Measurements from ENCODE around the gene EXOSC10. TPM values are rescaled to one million over a fixed set of nuclear protein-coding genes. Genes with fewer than 3 reads are reported as not detected.

Gene EXOSC10
- total and polyA plus RNA-seq, 10 donors, result 27.5 to 66.3 (median 55.4) TPM

DNA sequence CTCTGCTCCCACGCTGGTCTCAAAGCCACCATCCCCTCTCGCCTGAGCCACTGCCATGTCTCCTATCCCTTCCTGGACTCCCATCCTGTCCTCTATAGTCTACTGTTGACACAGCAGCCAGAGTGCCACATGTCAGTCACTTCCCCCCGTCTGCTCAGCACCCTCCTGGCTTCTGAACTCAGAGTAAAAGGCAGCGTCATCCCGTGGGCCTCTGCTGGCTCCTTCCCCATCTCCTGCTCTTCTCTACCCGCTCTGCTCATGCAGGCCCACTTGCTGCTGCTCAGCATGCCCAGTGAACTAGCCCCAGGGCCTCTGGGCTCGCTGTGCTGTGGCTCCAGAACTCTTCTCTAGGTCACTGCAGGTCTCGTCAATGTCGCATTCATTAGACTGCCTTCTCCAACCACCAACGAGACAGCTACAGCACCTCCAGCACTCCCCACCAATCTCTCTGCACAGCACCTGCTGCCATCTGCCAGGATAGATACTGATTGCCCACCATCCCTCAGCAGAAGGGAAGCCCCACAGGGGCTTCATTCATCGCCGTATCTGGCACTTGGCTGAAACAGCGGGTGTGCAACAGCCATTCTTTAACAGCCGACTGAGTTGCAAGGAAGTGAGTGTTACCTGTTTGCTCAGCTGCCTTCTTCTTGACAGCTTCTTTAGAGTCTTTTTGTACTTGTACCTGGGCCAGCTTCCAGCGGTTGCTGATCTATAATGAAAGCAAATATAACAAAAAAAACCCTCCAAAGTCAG is 28.0 kb downstream of the EXOSC10 start:
- no peaks in the 10 kb centered on the region for H3K27me3 ChIP-seq (replicated peaks in 1 of 7)
- H3K27ac ChIP-seq, result no peak overlapping the region
- H3K9me3 ChIP-seq, result no peaks in the 10 kb centered on the region
- TF ChIP-seq, protein P1, sequence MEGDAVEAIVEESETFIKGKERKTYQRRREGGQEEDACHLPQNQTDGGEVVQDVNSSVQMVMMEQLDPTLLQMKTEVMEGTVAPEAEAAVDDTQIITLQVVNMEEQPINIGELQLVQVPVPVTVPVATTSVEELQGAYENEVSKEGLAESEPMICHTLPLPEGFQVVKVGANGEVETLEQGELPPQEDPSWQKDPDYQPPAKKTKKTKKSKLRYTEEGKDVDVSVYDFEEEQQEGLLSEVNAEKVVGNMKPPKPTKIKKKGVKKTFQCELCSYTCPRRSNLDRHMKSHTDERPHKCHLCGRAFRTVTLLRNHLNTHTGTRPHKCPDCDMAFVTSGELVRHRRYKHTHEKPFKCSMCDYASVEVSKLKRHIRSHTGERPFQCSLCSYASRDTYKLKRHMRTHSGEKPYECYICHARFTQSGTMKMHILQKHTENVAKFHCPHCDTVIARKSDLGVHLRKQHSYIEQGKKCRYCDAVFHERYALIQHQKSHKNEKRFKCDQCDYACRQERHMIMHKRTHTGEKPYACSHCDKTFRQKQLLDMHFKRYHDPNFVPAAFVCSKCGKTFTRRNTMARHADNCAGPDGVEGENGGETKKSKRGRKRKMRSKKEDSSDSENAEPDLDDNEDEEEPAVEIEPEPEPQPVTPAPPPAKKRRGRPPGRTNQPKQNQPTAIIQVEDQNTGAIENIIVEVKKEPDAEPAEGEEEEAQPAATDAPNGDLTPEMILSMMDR (IDR thresholded peaks at IDR 0.05 in 8 of 11, conservative IDR thresholded peaks at IDR 0.05 in 3 of 11), result no peak
- TF ChIP-seq POLR2AphosphoS5 (IDR thresholded peaks at IDR 0.05) (peak in 1 of 3 donors; percentile 28), POLR2A (IDR thresholded peaks at IDR 0.05) (no peak)
- intact Hi-C loops (cut with DNase I; ENCODE audit: low total_unique reads), result no loop called here
- DNase-seq, result peak; percentile 33
- H3K4me3 ChIP-seq, result no peak overlapping the region
- H3K4me1 ChIP-seq, result no peaks in the 10 kb centered on the region
- H3K36me3 ChIP-seq, result peaks cover 8 to 100% (median 97%) of the 10 kb centered on the region in 6 donors
- WGBS, 5 donors, result 84 to 91% (median 87%) methylated on average over 15 of the region's 15 CpGs

DNA sequence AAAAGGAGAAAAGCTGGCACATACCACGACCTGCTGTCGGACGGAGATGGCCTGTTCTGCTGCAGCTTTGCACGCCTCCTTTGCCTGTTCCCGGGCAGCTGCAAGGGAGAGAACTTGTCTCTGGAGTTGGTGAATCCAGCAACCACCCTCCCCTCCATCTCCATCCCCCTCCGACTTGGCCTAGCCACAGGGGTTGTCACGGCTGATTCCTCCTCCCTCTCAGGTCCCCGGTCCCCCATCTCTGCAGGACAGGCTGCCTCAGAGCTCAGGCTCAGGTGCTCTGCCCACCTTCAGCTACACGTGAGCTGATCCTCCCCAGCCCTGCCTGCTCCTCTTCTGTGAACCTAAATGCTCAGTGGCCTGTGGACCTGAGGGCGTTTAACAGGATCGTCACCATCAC is 28.8 kb downstream of the EXOSC10 start:
- TF ChIP-seq POLR2A (IDR thresholded peaks at IDR 0.05) (no peak), POLR2AphosphoS5 (IDR thresholded peaks at IDR 0.05) (no peak)
- TF ChIP-seq, protein P1 (IDR thresholded peaks at IDR 0.05 in 8 of 11, conservative IDR thresholded peaks at IDR 0.05 in 3 of 11), result no peak
- no peak overlapping the region for H3K27ac ChIP-seq
- H3K27me3 ChIP-seq (replicated peaks in 1 of 7), result no peaks in the 10 kb centered on the region
- peaks cover 8 to 100% (median 97%) of the 10 kb centered on the region in 6 donors for H3K36me3 ChIP-seq
- no peaks in the 10 kb centered on the region for H3K9me3 ChIP-seq
- DNase-seq, result peak; percentile 36
- WGBS, 5 donors, result 94 to 97% (median 96%) methylated on average over 11 of the region's 11 CpGs
- no peaks in the 10 kb centered on the region for H3K4me1 ChIP-seq
- intact Hi-C loops (cut with DNase I; ENCODE audit: low total_unique reads), result no loop called here
- no peak overlapping the region for H3K4me3 ChIP-seq

DNA sequence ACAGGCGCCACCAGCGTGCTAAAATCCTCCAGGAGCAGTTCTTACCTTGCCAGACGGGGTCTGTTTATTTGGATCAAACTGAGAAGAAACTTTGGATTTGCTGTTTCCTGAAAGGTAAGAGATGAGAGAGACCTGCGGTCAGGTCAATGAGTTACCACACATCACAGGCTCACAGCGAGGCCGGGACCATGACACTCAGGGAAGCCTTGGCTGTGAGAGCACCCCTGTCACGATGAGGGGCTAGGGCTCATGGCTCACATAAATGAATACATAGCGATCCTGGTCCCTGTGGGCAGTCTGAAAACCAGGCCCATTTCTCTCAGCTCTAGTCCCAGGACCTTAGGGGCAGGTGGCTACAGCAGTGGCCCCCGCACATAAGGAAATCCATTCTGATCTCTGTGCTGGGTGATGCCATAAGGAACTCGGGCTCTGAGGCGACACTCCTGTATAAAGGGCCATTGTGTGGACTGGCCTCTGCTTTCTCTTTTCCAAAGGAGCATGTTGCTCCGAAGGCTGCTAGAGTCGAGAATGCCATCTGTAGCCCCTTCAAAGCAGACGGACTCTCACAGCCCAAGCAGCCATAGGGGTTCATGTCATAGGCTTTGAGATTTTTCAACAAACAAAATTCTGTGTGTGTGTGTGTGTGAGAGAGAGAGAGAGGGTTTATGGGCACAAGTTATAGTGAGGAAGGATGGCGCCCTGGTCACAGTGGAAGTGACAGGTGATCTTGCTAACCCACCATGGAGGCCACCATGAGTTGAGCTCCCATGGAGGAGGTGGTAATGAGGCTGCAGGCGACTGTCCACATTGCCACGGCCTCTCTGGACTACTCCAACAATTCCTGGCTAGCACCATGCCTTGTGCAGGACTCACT is 30.8 kb downstream of the EXOSC10 start:
- no peak overlapping the region for H3K4me3 ChIP-seq
- peak; percentile 41 for DNase-seq
- 90 to 96% (median 95%) methylated on average over 17 of the region's 17 CpGs for WGBS, 5 donors
- no peak for TF ChIP-seq POLR2AphosphoS5 (IDR thresholded peaks at IDR 0.05)
- no peak for TF ChIP-seq POLR2A (IDR thresholded peaks at IDR 0.05)
- TF ChIP-seq, protein P1 (IDR thresholded peaks at IDR 0.05 in 8 of 11, conservative IDR thresholded peaks at IDR 0.05 in 3 of 11), result no peak
- peaks cover 4 to 100% (median 90%) of the 10 kb centered on the region in 6 donors for H3K36me3 ChIP-seq
- H3K4me1 ChIP-seq, result no peaks in the 10 kb centered on the region
- intact Hi-C loops (cut with DNase I; ENCODE audit: low total_unique reads), result no loop called here
- H3K27ac ChIP-seq, result no peak overlapping the region
- peaks cover 0 to 5% (median 0%) of the 10 kb centered on the region in 8 donors for H3K9me3 ChIP-seq
- no peaks in the 10 kb centered on the region for H3K27me3 ChIP-seq (replicated peaks in 1 of 7)

All from spleen (tissue), 11 donors.